ENCODE measurements around the gene TRAFD1.

DNA sequence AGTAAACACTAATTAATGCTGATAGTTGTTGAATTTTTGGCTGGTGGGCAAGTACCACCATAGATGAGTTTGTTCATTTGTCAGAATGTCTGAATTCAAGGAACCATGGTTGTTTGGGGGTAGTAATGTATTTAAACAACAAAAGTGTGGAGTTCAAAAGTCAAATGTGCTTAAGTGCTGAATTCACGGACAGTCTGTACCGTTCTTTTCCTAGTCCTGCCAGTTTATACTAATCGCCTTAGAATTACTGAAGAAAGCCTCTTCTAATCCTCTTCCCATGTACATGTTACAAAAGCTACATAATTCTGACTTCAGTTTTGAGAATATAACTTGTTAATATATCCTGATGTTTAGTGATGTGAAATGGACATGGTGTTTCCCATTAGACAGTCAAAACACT, 19.5 kb upstream of the TRAFD1 start:
- TF ChIP-seq POLR2AphosphoS5 (IDR thresholded peaks at IDR 0.05; ENCODE audit: borderline replicate concordance, low read depth, low read length), result no peak
- no peak for TF ChIP-seq EZH2 (IDR thresholded peaks at IDR 0.05)
- TF ChIP-seq FOXP2 (optimal IDR thresholded peaks at IDR 0.05; ENCODE audit: control extremely low read depth, extremely low read length, insufficient read depth), result no peak
